AG10803 (cell line): Measurements from ENCODE around the gene ZNF777.

Experiments used
- DNase-seq: peaks from one replicate; pipeline ENCODE4 v3.0.0; 2010; ENCODE audit warnings: low read depth
- H3K4me3 ChIP-seq: 2 replicates; pipeline ENCODE4 v1.5.1; 2011; ENCODE audit warnings: mild to moderate bottlenecking, low read length, control low read depth
- CTCF ChIP-seq: conservative IDR thresholded peaks from 2 replicates; pipeline ENCODE4 v1.5.1; 2011; ENCODE audit warnings: mild to moderate bottlenecking, low read length, control low read depth, inconsistent platforms

The ZNF777 gene

GRCh38 chr7:149490083-149490760 is 29.4 kb upstream of the ZNF777 start:
- no peak for DNase-seq
- no peak for TF ChIP-seq CTCF
- no peak overlapping the region for H3K4me3 ChIP-seq

GRCh38 chr7:149489391-149490024 is 28.6 kb upstream of the ZNF777 start:
- no peak for DNase-seq
- no peak for TF ChIP-seq CTCF
- H3K4me3 ChIP-seq, result no peak overlapping the region

- H3K4me3 ChIP-seq, result no peak overlapping the region
Observed at GRCh38 chr7:149479568-149479967, 18.7 kb upstream of the ZNF777 start.

GRCh38 chr7:149478754-149479153 is 17.9 kb upstream of the ZNF777 start:
- no peak overlapping the region for H3K4me3 ChIP-seq
- no peak for DNase-seq
- no peak for TF ChIP-seq CTCF

More at GRCh38 chr7:149479568-149479967, 18.7 kb upstream of the ZNF777 start:
- no peak for DNase-seq
- TF ChIP-seq CTCF, result no peak

- TF ChIP-seq CTCF, result no peak
- DNase-seq, result no peak
- no peak overlapping the region for H3K4me3 ChIP-seq
Observed at GRCh38 chr7:149477494-149478443, 16.9 kb upstream of the ZNF777 start.

- no peak for DNase-seq
- no peak for TF ChIP-seq CTCF
- no peak overlapping the region for H3K4me3 ChIP-seq
Observed at GRCh38 chr7:149476791-149477190, 15.9 kb upstream of the ZNF777 start.
